Adrenal gland (tissue), 19 donors: ENCODE results near the gene PKN1. TPM values are rescaled to one million over a fixed set of nuclear protein-coding genes. Genes with fewer than 3 reads are reported as not detected.

Experiments
- DNase-seq, 7 donors: peaks; one replicate each; pipeline ENCODE4 v3.0.0-alpha.2; 2019 to 2020
- H3K27ac ChIP-seq, 5 donors: fragments of 200-600 bp; sonication (generic) in 4 of 5; 1 replicate in 3 of 5; 2 replicates in 2 of 5; pipeline versions ENCODE4 v1.5.1 to v1.8.0; 2016 to 2020; ENCODE audit warnings: mild to moderate bottlenecking in 1 of 5
- H3K27me3 ChIP-seq: fragments of 200-600 bp; 2 replicates; pipeline ENCODE4 v1.8.0; 2021
- H3K36me3 ChIP-seq, 2 donors: fragments of 200-600 bp; replicated peaks in 1 of 2; 1 replicate in 1 of 2; 2 replicates in 1 of 2; pipeline versions ENCODE4 v1.5.1 to v1.8.0; 2018 to 2022
- H3K4me1 ChIP-seq, 2 donors: fragments of 200-600 bp; replicated peaks in 1 of 2; 1 replicate in 1 of 2; 2 replicates in 1 of 2; pipeline versions ENCODE4 v1.5.1 to v1.8.0; 2018 to 2021
- H3K4me3 ChIP-seq, 4 donors: fragments of 200-600 bp; sonication (generic) in 3 of 4; one replicate each; pipeline ENCODE4 v1.5.1; 2016 to 2018
- H3K9me3 ChIP-seq, 3 donors: fragments of 200-600 bp; sonication (generic) in 1 of 3; replicated peaks in 1 of 3; 1 replicate in 2 of 3; 2 replicates in 1 of 3; pipeline versions ENCODE4 v1.5.1 to v1.8.0; 2016 to 2021
- CTCF ChIP-seq, 6 experiments: fragments of 450-650 bp in 4 of 6; fragments of 200-600 bp in 2 of 6; sonication (generic) in 1 of 6; IDR thresholded peaks; 1 replicate in 5 of 6; 2 replicates in 1 of 6; pipeline versions ENCODE4 v1.5.1 to v1.8.0; 2016 to 2021; ENCODE audit warnings: antibody characterized with exemption in 6 of 6, mild to moderate bottlenecking in 2 of 6, moderate library complexity in 1 of 6
- POLR2A ChIP-seq, 2 donors: fragments of 450-650 bp; IDR thresholded peaks; one replicate each; pipeline ENCODE4 v1.6.1; 2017; ENCODE audit warnings: antibody characterized with exemption in 2 of 2, mild to moderate bottlenecking in 2 of 2, moderate library complexity in 1 of 2
- WGBS, 4 donors: extraction: QIAGEN DNeasy Blood & Tissue Kit in 2 of 4; methylation state at CpG; one replicate each; pipeline versions ENCODE4 v1.1.5 to v1.1.7; 2013 to 2017; 5-methylcytosine and 5-hydroxymethylcytosine counted together
- intact Hi-C, 2 donors: fragments of 100-400 bp; cut with DNase I; formaldehyde crosslinking; loops; one replicate each; pipeline versions ENCODE4 v1.14.1 to v1.15.0; 2022 to 2023
- long read RNA-seq, 10 donors: library from polyadenylated mRNA in 3 of 10; unstranded in 2 of 10; stranded (forward) in 1 of 10; transcript quantifications; one replicate each; pipeline ENCODE4 v2.0.0 and lab custom pipeline, GENCODE V29; 2021 to 2026
- polyA plus RNA-seq, 3 donors: library from polyadenylated mRNA; stranded (reverse); fragments of 200-250 nt in 2 of 3; fragments of 350-450 nt in 1 of 3; fragmentation: Illumina TruSeq in 1 of 3; extraction: RNeasy Lipid Tissue Mini Kit (QIAGEN cat#74804) in 1 of 3; gene quantifications; one replicate each; pipeline ENCODE4 v1.2.3, GENCODE V29; 2013 to 2014
- total RNA-seq, 9 donors: library from RNA; depleted of rRNA in 4 of 9; stranded (reverse); fragments of >200 nt in 4 of 9; fragments of 120-200 nt in 1 of 9; fragmentation: NEBNext Ultra II Directional in 1 of 9; extraction: Animal tissue kit (Norgen Biotek cat#: 25700) in 1 of 9; gene quantifications; one replicate each; pipeline versions ENCODE4 v1.1.0 to v1.2.4, GENCODE V29; 2013 to 2023
- donor health status: healthy with polysubstance abuse.
- donor health status: Bipolar disorder and iron deficiency.
- donor health status: DM: yes; HTN: yes; CAD: no.
- donor health status: DM: no; HTN: no; CAD: no.
- donor health status: DM: no; HTN: no; CAD: no.
- donor health status: DM: yes; HTN: yes; CAD: no.

Gene PKN1
- total RNA-seq, result 100 to 1,000 TPM in 7 of 9 donors, 10 to 100 TPM in 2; 49.9 to 184 (median 122) TPM
- 100 to 1,000 TPM in 2 of 3 donors, 10 to 100 TPM in 1; 27.5 to 209 (median 118) TPM for polyA plus RNA-seq
- long read RNA-seq, donor 1, partial matches to known transcripts, result 18 of 51 reads
- long read RNA-seq, donor 1, other reads (novel, unspliced or antisense), result 29 of 51 reads
- long read RNA-seq, donor 2, partial matches to known transcripts, result 0 of 20 reads
- long read RNA-seq, donor 2, other reads (novel, unspliced or antisense), result 16 of 20 reads
- long read RNA-seq, donor 3, partial matches to known transcripts, result 8 of 9 reads
- long read RNA-seq, donor 3, other reads (novel, unspliced or antisense), result 0 of 9 reads
- long read RNA-seq, donor 4, partial matches to known transcripts, result 5 of 5 reads
- long read RNA-seq, donor 4, other reads (novel, unspliced or antisense), result 0 of 5 reads
- long read RNA-seq, donor 5, transcript PKN1-202 (22 exons, 2,960 nt), result minor isoform, 7 of 451 reads
- long read RNA-seq, donor 5, transcript PKN1-201 (22 exons, 3,069 nt), result major isoform, 379 of 451 reads
- long read RNA-seq, donor 5, partial matches to known transcripts, result 28 of 451 reads
- long read RNA-seq, donor 5, other reads (novel, unspliced or antisense), result 37 of 451 reads
- long read RNA-seq, donor 6, partial matches to known transcripts, result 6 of 8 reads
- long read RNA-seq, donor 6, other reads (novel, unspliced or antisense), result 2 of 8 reads
- long read RNA-seq, donor 7, partial matches to known transcripts, result 5 of 8 reads
- long read RNA-seq, donor 7, other reads (novel, unspliced or antisense), result 0 of 8 reads
- long read RNA-seq, donor 8, transcript PKN1-201 (22 exons, 3,069 nt), result major isoform, 19 of 19 reads
- long read RNA-seq, donor 8, partial matches to known transcripts, result 0 of 19 reads
- long read RNA-seq, donor 8, other reads (novel, unspliced or antisense), result 0 of 19 reads
- long read RNA-seq, donor 9, partial matches to known transcripts, result 5 of 12 reads
- long read RNA-seq, donor 9, other reads (novel, unspliced or antisense), result 5 of 12 reads
- long read RNA-seq, donor 10, transcript PKN1-201 (22 exons, 3,069 nt), result major isoform, 7 of 352 reads
- long read RNA-seq, donor 10, partial matches to known transcripts, result 325 of 352 reads
- long read RNA-seq, donor 10, other reads (novel, unspliced or antisense), result 20 of 352 reads

- H3K27ac ChIP-seq, result peak within 1 kb of the TSS; percentile 48 to 94 (median 80)
- WGBS, 4 donors, result 1 to 7% (median 3%) methylated on average over 12 to 84 of the region's 85 CpGs
- no peaks in the 10 kb centered on the region for H3K36me3 ChIP-seq
- H3K27me3 ChIP-seq, result no peaks in the 10 kb centered on the region
- peak in 3 of 7 donors; percentile 50 to 64 (median 52) for DNase-seq
- no peaks in the 10 kb centered on the region for H3K9me3 ChIP-seq
- intact Hi-C loops, result loop anchor here in 1 of 2 donors (5.0 kb wide), 1 partner anchor 39 kb away; no protein-coding TSS in a partner anchor
- H3K4me3 ChIP-seq, result peak within 1 kb of the TSS; percentile 22 to 90 (median 53)
- peaks cover 17 to 34% of the 10 kb centered on the region in 2 donors for H3K4me1 ChIP-seq
- no peak for TF ChIP-seq POLR2A (IDR thresholded peaks at IDR 0.05)
- TF ChIP-seq CTCF (IDR thresholded peaks at IDR 0.05), result peak in 1 of 6 experiments; percentile 21
Measured at GRCh38 chr19:14432791-14433553, at the start of gene PKN1. TSS of gene PKN1 (plus strand) at chr19:14433306. CDS start at chr19:14433522, 216 bp downstream.

DNA sequence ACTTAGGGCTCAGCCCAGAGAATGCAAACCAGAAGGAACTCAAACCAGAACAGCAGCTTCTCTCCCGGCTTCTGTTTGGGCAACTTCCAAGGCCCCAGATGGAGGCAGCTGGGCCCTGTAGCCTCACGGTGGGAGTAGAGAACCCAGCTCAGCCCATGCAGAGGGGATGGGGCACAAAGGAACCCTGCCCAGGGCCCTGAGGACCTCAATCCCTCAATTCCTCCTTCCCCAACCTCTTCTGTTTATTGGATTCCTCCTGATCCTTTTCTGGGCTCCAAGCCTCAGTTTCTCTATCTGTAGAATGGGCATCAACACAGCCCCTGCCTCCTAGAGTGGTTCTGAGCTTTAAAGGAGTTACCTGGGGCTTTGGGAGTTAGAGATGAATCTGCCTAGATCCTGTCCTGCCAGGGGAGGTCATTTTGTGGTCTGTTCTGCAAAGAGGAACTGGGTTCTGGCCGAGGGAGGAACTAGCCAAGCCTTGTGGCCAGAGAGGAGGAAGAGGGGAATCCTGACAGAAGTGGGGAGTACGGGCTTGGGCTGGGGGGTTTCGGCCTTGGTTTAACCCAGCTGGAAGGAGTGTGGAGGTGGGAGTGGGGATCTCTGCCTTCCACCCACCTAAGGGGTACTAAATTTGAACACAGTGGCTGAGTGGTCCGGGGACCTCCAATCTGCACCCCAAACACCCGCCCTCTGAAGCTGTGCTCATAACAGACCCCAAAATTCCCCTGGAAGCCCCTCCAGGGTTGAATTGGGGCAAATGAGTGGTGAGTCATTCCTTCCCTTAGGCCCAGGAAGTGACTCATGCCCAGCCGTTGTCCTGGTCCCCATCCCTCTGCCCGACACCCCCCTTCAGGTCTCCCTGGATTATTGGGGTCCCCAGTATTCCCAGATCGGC lies 49.2 kb upstream of the PKN1 start:
- Histone ChIP-seq H3K9me3 (no peaks in the 10 kb centered on the region), H3K4me1 (peaks cover 6 to 37% of the 10 kb centered on the region in 2 donors), H3K27me3 (no peaks in the 10 kb centered on the region), H3K4me3 (peak overlapping the region in 2 of 4 donors; percentile 25 to 59), H3K36me3 (no peaks in the 10 kb centered on the region), H3K27ac (peak overlapping the region; percentile 7 to 90 (median 34))
- peak in 6 of 7 donors; percentile 42 to 64 (median 62) for DNase-seq
- TF ChIP-seq CTCF (IDR thresholded peaks at IDR 0.05) (no peak), POLR2A (IDR thresholded peaks at IDR 0.05) (no peak)
- intact Hi-C loops, result no loop called here
- 33 to 42% (median 34%) methylated on average over 10 of the region's 10 CpGs for WGBS, 4 donors

DNA sequence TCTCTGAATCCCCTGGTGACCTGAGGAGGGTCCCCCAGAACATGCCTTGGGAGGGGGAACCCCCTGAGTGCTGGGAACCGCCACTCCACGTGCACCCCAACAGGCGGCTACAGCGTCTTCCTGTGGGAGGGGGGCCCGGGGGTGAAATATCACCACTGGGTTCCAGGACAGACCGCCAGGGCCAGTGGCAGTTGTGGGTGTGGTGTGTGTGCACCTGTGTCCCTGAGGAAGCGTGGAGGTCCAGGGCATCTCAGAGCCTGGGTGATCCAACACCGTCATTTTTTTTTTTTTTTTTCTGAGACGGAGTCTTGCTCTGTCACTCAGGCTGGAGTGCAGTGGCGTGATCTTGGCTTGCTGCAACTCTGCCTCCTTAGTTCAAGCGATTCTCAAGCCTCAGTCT lies 47.6 kb upstream of the PKN1 start:
- DNase-seq, result no peak
- TF ChIP-seq CTCF (IDR thresholded peaks at IDR 0.05), result no peak
- no peak for TF ChIP-seq POLR2A (IDR thresholded peaks at IDR 0.05)
- peaks cover 6 to 23% of the 10 kb centered on the region in 2 donors for H3K4me1 ChIP-seq
- intact Hi-C loops, result no loop called here
- H3K36me3 ChIP-seq, result peaks cover 0 to 4% of the 10 kb centered on the region in 2 donors
- H3K4me3 ChIP-seq, result no peak overlapping the region
- 70 to 91% (median 74%) methylated on average over 11 of the region's 11 CpGs for WGBS, 4 donors
- no peaks in the 10 kb centered on the region for H3K27me3 ChIP-seq
- H3K27ac ChIP-seq, result no peak overlapping the region
- no peaks in the 10 kb centered on the region for H3K9me3 ChIP-seq
